ENCODE measurements around the gene MAD1L1. TPM values are rescaled to one million over a fixed set of nuclear protein-coding genes. Genes with fewer than 3 reads are reported as not detected.

MAD1L1 gene
- total RNA-seq, 4 donors from 2014 or later, result 22.3 to 56.6 (median 35.0) TPM

DNA sequence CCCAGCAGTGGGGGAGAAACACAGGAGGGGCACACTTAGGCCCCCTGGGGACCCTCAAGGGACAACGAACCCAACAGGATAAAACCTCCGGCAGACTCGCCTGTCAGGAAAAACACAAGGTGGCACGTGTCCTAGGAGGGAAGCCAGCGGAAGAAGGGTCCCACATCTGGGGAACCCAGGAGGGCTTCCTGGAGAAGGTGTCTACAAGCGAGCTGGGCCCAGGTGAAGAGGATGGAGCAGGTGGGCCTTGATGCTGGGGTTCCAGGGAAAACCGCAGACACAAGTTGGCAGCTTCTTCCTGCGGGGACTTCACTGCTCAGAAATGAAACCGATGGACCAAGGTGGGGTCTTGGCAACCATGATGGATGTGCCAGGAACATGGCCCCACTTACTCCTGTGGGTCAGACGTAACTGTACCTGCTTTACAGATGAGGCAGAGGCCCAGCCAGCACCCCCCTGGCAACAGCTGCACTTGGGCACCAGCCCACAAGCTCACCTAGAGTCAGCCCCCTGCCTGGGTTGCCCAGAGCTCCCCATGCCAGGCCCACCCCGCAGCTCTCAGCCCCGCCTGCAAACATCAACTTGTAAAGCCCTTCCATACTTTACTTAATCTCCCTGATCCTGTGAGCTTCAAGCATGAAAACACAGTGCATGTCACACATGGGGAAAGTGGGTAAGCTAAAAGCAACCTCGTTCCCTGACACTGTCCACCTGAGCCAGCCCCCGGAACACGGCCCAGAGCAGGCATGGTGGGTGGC is 337.7 kb downstream of the MAD1L1 start:
- Histone ChIP-seq H3K4me1 (peaks cover 0 to 9% (median 0%) of the 10 kb centered on the region in 3 donors), H3K9me3 (no peaks in the 10 kb centered on the region), H3K27me3 (no peaks in the 10 kb centered on the region), H3K27ac (no peak overlapping the region), H3K4me3 (no peak overlapping the region), H3K36me3 (peaks cover 0 to 36% of the 10 kb centered on the region in 2 donors)
- ATAC-seq, result no peak
- TF ChIP-seq POLR2A (IDR thresholded peaks at IDR 0.05) (no peak), EP300 (IDR thresholded peaks at IDR 0.05) (no peak)
- TF ChIP-seq, protein P1, sequence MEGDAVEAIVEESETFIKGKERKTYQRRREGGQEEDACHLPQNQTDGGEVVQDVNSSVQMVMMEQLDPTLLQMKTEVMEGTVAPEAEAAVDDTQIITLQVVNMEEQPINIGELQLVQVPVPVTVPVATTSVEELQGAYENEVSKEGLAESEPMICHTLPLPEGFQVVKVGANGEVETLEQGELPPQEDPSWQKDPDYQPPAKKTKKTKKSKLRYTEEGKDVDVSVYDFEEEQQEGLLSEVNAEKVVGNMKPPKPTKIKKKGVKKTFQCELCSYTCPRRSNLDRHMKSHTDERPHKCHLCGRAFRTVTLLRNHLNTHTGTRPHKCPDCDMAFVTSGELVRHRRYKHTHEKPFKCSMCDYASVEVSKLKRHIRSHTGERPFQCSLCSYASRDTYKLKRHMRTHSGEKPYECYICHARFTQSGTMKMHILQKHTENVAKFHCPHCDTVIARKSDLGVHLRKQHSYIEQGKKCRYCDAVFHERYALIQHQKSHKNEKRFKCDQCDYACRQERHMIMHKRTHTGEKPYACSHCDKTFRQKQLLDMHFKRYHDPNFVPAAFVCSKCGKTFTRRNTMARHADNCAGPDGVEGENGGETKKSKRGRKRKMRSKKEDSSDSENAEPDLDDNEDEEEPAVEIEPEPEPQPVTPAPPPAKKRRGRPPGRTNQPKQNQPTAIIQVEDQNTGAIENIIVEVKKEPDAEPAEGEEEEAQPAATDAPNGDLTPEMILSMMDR (IDR thresholded peaks at IDR 0.05), result no peak
- WGBS, 2 donors (ENCODE audit: low coverage in 1 of 2), result 90% methylated on average over 10 of the region's 15 CpGs; no CpG with 5 or more reads in 1 of the 2 donors

DNA sequence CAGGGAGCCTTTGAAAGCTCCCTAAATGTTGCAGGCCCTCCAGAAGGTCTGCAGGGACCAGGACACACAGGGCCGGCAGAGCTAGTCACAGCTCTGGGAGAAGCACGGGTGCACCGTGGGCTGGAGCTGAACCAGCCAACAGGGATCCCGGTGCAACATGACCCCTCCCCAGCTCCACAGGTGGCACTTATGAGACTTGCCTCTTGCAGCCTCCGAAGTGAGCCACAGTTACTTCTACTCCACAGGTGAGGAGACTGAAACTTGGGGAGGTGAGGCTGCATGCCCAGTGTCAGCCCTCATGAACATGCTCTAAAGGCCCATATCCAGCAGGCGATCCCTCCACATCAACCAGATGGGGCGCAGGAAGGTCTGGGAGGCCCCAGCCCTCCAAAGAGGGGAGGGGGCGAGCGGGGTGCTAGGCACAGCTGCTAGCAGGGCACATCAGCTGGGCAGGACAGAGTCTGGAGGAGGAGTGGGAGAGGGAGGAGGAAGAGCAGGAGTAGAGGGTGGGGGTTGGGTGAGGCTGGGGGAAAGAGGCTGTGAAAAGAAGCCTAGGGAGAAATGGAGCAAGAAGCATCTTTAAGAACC is 338.3 kb downstream of the MAD1L1 start:
- no peak overlapping the region for H3K4me3 ChIP-seq
- peaks cover 0 to 3% (median 0%) of the 10 kb centered on the region in 3 donors for H3K4me1 ChIP-seq
- no peaks in the 10 kb centered on the region for H3K9me3 ChIP-seq
- H3K36me3 ChIP-seq, result peaks cover 0 to 36% of the 10 kb centered on the region in 2 donors
- ATAC-seq, result no peak
- TF ChIP-seq POLR2A (IDR thresholded peaks at IDR 0.05) (no peak), POLR2AphosphoS5 (IDR thresholded peaks at IDR 0.05) (no peak), EP300 (IDR thresholded peaks at IDR 0.05) (no peak)
- TF ChIP-seq, protein P1 (IDR thresholded peaks at IDR 0.05), result no peak
- WGBS, 2 donors (ENCODE audit: low coverage in 1 of 2), result 92% methylated on average over 2 of the region's 9 CpGs; no CpG with 5 or more reads in 1 of the 2 donors
- H3K27ac ChIP-seq, result no peak overlapping the region
- no peaks in the 10 kb centered on the region for H3K27me3 ChIP-seq

DNA sequence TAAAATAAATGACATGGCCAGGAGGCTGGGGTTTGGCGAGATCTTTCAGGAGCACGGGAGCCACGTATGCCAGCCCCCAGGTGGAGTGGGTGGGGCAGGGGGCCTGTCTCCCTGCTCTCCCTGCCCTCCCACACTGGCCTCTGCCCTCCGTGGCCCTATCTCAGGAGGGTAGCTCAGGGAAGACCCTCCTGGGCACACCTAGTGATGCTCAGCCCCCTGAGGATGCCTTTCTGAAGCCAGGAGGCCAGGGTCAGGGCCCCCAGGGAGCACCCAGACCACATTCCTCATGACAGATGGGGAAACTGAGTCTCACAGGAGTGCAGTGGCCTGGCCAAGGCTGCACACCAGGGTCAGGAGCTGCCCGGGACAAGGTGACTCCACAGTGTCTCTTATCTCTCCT is 339.3 kb downstream of the MAD1L1 start:
- no peaks in the 10 kb centered on the region for H3K4me1 ChIP-seq
- no CpG with 5 or more reads among the region's 5 CpGs for WGBS, 2 donors (ENCODE audit: low coverage in 1 of 2)
- H3K36me3 ChIP-seq, result peaks cover 0 to 40% of the 10 kb centered on the region in 2 donors
- no peaks in the 10 kb centered on the region for H3K9me3 ChIP-seq
- H3K27me3 ChIP-seq, result no peaks in the 10 kb centered on the region
- H3K27ac ChIP-seq, result no peak overlapping the region
- no peak overlapping the region for H3K4me3 ChIP-seq
- ATAC-seq, result no peak
- no peak for TF ChIP-seq POLR2AphosphoS5 (IDR thresholded peaks at IDR 0.05)
- TF ChIP-seq, protein P1 (IDR thresholded peaks at IDR 0.05), result no peak
- TF ChIP-seq POLR2A (IDR thresholded peaks at IDR 0.05), result no peak
- no peak for TF ChIP-seq EP300 (IDR thresholded peaks at IDR 0.05)

DNA sequence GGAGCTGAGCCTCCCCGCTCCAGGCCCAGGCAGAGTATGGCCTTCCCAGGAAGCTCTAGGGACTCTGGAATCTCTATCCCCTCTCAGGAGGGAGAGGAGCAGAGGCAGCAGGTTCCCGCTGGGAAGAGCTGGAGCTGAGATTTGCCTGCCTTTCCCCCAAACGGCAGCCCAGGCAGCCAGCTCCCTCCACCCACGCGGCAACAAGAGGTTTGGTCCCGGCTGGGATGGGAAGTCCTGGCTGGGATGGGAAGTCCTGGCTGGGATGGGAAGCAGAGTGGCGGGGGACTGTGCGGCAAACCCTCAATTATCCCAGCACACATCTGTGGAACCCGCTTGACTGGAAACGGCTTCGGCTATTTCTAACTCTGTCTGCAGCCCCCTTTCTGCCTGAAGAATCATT is 339.7 kb downstream of the MAD1L1 start:
- H3K4me1 ChIP-seq, result no peaks in the 10 kb centered on the region
- peaks cover 0 to 40% of the 10 kb centered on the region in 2 donors for H3K36me3 ChIP-seq
- H3K27ac ChIP-seq, result no peak overlapping the region
- ATAC-seq, result no peak
- TF ChIP-seq POLR2A (IDR thresholded peaks at IDR 0.05) (no peak), EP300 (IDR thresholded peaks at IDR 0.05) (no peak)
- TF ChIP-seq, protein P1 (IDR thresholded peaks at IDR 0.05), result no peak
- no peaks in the 10 kb centered on the region for H3K9me3 ChIP-seq
- WGBS, 2 donors (ENCODE audit: low coverage in 1 of 2), result 60% methylated on average over 1 of the region's 11 CpGs; no CpG with 5 or more reads in 1 of the 2 donors
- H3K4me3 ChIP-seq, result no peak overlapping the region
- no peaks in the 10 kb centered on the region for H3K27me3 ChIP-seq
